ENCODE measurements around the gene SLC48A1.
"Not testable (repeated sequence)": the region's sequence is repeated elsewhere in the genome, so short reads cannot be mapped to it uniquely, and the experiment has no call there.

SLC48A1 gene

DNA sequence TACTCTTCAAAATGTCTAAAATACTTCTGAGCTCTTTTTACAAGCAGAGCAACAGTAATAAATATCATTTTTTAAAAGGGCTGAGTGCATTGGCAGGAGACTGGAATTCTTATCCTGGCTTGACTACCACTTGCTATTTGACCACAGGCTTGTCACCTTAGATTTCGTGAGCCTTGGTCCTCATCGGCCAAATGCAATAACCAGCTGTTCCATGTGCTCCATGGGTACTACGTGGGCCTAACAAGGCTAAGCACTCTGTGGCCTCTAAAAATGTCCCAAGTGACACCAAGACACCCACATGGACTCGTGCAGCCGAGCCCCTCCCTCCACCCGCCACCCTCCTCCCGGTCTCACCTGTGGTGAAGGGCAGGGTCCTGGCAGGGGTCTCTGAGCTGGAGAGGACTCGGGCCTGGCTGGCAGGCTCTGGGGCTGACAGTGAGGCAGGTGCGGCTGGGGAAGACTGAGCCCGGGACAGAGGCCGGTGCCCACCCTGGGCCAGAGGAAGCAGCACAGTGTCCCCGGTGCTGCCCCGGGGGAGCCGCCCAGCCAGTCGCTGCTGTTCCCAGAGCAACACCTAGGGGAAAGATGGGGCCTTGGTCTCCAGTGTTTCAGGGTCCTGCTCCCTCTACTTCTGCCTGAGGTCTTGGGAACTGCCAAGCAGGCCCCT, 20.1 kb downstream of the SLC48A1 start:
- DNase-seq (ENCODE audit: low spot score): no peak

DNA sequence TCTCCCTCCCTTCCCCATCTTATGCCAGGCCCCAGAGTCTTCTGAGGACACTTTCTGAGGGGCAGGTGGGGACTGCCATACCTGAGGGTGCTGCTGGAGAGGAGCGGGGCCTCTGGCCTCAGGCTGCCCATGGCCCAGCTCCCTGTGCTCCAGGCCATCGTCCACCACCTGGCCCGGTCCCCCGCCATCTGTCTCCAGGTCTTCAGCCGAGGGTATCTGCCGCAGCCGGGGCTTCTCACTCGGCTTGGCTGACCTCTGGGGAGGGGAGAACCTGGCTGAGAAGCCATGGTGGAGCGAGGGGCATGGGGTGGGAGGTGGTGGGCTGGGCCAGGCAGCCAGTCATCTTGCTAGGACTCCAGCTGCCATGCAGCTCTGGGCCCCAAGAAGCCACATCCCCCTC, 21.6 kb downstream of the SLC48A1 start:
- DNase-seq (ENCODE audit: low spot score): no peak

DNA sequence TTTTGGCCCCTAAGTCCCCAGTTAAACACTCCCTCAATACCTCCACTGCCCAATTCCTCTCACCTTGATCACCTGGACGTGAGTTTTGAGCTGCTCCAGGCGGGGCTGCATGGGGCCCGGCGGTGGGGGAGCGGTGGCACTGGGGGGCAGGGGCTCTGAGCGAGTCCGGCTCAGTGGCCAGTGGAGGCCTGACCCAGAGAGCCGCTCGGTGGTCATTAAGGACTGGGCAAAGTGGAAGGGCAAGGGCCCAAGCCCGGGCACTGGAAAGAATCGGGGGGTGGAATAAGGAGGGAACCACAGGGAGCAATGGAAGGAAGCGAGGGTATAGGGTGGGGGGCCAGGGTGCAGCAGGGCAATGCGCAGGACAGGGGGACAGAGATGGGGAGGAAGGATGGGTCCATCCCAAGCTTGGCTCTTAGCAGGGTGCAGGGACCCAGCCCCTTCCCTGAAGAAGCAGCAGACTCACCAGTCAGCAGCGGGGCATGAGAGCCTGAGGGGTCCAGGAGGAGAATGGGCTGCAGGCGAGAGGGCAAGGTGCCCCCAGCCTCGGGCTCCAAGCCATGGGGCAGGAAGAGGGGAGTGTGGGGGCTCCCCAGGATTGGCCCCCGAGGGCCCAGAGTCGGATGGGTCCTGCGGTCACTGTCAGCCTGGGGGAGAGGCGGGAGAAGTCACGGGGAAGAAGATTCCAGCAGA, 22.2 kb downstream of the SLC48A1 start:
- DNase-seq (ENCODE audit: low spot score): no peak

DNA sequence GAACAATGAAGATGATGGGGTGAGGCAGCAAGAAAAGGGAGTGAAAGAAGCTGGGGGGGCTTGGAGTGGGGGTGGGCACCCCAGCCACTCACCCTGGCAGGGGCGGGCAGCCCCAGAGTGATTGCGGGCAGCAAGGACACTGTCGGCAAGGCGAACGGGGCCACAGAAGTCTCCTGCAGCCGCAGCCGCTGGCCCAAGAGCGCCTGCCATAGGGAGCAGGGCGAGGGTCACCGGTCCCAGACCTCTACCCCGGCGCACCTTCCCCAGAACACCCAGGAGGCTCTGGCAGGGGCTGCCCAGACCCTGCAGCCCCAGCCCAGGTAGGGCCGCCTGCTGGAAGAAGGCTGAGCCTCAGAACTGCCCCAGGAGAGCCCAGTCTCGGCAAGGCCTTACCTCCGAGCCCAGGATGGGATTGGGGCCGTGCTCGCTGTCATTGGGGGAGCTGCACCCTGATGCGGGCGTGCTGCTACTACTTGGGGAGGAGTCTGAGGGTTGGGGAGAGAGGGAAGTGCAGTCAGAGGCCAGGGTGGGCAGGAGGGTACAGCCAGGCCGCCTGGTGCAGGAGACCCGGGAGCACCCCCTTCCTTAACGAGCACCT, 22.9 kb downstream of the SLC48A1 start:
- no peak for DNase-seq (ENCODE audit: low spot score)

DNA sequence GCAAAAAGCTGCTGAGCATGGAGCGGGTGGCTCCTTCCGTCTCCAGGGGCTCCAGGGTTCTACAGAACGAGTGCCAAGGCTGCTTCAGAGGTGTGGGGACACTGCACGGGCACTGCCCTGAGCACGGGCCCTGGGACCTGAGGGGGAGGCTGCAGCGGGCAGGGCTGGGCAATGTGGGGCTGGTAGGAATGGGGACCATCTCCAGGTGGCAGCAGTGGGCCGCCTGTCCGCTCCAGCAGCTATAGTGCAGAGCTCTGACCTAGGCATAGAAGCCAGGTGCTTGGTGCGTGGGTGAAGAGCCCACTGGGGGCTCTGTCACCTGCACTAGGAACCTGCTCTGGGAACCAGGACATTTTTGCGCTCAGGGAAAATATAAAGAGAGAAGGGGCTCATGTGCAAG, 24.4 kb downstream of the SLC48A1 start:
- DNase-seq (ENCODE audit: low spot score): no peak

DNA sequence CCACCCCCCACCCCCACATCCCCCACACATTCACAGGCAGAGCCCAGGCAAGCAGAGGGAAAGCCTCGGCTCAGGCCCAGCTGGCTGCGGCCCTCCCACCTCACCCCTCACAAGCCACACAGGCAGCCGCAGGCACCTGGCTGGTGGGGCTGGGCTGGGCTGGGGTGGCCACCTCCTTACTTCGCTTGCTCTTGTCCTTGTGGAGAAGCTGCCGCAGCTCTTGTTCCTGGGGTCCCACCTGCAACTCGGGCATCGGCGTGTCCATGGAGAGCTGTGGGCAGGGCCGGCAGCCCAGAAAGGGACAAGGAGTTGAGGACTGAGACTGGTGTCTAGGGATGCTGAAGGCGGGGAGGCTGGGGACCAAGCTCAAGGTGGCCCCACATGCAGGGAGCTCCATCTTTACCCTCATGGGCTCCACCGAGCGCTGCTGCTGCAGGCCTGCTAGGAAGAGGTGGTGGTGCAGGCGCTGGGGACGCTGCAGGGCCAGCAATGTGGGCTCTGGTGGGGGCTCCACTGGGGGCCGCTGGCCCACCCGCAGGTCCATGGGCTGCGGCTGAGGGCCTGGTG, 25.4 kb downstream of the SLC48A1 start:
- DNase-seq (ENCODE audit: low spot score): no peak

DNA sequence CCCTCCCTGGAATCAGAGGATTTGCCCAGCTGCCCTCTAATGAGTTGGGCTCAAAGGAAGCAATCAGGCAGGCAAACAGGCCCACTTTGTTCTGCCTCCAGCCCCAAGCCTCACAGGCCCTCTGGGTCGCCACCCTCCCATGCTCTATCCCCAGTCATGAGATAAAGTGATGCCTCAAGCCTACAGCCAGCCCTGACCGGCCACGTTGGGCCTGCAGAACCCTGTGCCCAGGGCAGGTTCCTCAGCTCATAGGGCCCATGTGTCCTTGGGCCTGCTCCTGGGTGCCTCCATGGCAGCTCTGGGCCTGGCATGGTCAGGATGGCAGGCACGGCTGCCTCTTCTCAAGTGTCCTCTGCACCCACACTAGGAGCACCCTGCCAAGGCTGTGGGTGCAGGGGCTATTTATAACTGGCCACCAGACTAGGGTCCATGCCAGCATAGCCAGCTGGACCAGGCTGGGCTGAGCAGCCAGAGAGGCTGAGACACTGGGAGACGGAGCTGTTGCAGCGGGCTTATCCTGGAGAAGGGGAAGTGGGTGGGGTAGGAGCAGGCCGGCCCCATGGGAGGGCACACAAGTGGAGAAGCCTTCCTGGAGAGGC, 26.4 kb downstream of the SLC48A1 start:
- DNase-seq (ENCODE audit: low spot score): no peak

DNA sequence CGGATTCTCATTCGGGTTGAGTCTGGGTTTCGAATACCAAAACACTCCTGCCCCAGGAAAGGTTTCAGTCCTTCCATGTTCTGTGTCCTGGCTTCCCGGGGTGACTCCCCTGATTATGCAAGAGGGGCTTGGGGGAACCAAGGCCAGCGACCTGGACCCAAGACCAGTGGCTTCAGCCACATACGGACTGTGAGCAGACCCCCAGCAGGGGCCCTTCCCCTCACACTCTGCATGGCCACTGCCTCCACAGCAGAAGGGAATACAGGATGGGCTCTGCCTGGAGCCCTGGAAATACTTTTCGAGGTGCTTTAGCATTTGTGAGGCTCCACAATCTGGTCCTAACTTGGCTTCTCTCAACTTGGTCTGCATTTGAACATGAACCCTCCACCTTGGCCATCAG, 27.5 kb downstream of the SLC48A1 start:
- DNase-seq (ENCODE audit: low spot score): no peak

DNA sequence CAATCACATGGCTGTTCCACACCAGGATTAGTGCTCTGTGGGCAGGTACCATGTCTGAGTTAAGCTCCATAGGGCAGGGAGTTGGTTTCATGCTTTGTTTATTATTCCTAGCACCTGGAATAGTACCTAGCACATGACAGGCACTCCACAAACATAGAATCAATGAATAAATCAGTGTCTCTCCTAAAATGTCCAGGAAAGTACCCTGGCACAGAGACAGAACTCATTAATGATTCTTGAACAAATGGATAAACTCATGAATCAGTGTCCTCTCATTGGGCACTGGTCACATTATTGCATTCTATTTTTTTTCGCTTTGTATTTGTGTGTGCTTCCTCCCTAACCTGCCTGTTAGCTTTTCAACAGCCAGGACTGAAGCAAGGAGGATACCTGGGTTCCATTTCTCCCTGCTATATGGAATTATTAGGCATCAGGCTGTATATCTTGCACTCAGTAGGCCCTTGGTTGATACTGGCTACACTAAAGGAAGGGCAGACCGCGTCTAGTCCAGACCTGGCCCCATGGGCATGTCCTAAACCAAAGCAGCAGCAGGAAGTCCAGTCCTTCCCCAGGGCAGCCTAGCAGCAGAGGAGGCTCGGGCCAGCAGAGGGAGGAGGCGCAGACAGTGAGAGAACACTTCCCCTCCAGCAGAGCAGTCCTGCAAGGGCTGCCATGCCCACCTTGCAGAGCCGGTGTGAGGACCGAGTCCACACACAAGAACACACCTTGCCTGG, 28.3 kb downstream of the SLC48A1 start:
- DNase-seq (ENCODE audit: low spot score): no peak

DNA sequence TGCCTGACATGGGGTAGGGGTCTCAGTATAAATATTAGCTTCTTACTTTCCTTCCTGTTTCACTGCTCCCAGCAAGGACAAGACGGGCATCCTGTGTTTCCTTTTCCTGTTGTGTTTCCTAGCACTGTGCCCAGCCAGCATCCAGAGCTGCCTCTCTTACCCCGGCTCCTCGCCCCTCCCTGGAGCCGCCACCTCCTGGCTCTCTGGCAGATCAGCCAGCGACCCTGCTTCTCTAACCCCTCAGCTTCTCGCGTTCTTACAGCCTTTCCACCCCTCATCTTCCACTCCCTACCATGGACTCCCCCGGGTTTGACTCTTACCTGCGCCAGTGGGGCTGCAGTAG, 28.8 kb downstream of the SLC48A1 start:
- no peak for DNase-seq (ENCODE audit: low spot score)

DNA sequence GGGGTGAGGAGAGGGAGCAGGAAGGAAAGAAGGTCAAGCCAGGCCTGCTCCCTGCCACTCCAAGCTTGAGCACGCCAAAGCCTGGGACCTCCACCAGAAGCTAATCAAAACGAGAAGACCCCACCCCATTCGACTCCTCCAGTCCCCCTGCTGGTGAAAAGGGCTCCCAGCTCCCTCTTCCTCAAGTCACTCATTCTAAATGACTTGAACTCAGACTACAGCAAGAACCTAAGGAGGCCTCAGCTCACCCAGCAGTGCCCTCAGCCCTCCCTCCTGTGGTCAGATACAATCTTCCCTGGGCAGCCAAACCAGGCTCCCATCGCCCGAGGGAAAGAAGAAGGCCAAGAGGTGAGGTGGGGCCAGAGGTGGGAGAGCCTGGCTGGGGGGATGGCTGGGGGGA, 29.3 kb downstream of the SLC48A1 start:
- DNase-seq (ENCODE audit: low spot score): no peak

DNA sequence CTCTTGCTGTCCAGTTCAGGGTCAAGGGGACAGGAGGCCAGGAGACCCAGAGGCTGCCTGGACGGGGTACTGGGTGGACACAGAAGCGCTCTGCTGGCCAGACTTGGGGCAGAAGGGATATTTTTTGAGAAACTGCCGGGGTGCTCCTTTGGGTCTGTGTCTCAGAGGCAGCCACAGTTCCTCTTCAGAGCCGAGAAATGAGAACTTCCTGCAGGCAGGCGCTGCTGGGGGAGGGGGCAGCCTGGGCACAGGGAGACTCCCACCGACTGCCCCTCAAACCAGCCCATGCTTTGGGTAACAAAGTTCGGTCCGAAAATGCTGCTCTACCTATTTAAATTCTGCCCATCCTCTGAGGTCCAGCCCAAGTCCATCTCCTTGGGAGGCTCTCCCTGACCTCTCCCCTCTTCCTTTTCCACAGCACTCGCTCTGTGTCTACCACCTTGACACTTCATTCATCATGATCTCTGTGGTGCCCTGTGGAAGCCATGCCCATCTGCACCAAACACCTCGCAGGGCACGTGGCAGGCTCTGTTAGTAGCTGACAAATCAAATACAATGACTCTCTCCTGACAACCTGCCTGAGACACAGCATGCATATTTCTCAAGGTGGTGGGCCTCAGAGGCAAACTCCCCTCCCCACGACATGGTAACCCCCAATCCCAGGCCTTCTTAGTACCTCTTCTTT, 30.3 kb downstream of the SLC48A1 start:
- no peak for DNase-seq (ENCODE audit: low spot score)

DNA sequence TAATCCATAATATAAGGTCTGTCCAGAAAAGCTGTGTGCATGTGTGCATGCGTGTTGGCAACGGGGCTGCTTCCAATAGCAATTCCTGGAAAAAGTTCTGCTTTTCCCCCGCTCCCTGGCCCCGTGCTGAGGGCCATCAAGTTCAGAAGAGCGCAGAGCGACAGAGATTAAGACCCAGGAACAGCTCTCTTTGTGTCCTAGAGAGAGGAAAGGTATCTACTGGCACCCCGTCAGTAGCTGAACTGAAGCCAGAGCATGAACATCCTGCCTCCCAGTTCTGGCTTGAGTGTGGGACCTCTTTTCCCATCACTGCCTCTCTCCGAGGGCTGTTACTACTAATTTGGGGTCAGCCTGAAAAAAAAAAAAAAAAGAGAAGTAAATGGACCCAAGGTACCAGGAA, 31.1 kb downstream of the SLC48A1 start:
- no peak for DNase-seq (ENCODE audit: low spot score)

DNA sequence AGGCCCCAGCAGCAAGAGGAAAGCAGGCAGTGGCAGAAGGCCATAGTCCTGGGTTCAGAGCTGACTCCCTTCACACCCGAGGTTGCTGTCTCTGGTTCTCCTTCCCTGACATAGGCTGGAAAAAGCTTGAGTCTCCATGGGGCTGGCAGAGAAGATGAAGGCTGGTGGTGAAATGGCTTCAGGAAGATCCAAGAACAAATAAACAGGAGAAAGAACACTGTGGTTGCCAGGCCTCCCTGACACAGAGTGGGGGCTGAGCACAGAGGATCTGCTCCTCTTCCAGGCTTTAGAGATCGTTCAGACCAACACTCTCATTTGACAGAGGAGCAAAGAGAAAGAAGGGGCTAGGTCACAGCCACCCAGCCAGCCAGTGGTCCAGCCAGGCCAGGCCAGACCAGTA, 32.4 kb downstream of the SLC48A1 start:
- no peak for DNase-seq (ENCODE audit: low spot score)

DNA sequence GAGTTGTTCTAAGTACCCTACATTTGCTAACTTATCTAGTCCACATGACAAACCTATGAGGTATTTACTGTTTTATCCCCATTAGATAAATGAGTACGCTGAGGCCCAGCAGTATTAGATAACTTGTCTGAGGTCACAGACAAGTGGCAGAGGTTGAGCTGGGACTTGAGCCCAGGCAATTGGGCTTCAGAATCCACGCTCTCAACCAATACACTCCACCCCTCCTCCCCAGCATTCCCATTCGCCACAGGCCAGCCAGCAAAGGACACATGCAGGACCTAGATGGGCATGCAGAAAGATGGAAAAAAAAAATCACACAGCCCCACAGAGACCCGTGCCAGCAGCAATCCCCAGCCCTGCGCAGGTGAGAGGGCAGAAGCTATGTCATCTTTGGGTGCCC, 34.3 kb downstream of the SLC48A1 start:
- DNase-seq (ENCODE audit: low spot score): no peak

DNA sequence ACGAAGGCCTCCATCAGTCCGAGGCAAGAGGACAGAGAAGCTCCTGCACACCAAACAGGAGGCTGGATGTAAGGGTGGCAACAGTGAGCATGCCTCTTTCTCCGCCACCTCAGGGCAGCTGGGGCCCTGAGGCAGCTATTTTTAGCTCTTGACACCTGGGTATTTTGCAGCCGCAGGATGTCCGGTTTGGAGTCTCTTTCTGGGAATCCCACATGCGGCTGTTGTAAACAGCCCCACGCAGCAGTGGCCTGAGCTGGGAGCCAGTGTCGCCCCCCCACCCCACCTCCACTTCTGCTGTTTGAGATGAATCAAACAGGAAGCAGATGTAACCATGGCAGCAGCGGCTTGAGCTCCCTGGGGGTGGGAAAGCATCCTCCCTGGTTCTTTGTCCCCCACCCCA, 35.0 kb downstream of the SLC48A1 start:
- peak; percentile 83 for DNase-seq (ENCODE audit: low spot score)

DNA sequence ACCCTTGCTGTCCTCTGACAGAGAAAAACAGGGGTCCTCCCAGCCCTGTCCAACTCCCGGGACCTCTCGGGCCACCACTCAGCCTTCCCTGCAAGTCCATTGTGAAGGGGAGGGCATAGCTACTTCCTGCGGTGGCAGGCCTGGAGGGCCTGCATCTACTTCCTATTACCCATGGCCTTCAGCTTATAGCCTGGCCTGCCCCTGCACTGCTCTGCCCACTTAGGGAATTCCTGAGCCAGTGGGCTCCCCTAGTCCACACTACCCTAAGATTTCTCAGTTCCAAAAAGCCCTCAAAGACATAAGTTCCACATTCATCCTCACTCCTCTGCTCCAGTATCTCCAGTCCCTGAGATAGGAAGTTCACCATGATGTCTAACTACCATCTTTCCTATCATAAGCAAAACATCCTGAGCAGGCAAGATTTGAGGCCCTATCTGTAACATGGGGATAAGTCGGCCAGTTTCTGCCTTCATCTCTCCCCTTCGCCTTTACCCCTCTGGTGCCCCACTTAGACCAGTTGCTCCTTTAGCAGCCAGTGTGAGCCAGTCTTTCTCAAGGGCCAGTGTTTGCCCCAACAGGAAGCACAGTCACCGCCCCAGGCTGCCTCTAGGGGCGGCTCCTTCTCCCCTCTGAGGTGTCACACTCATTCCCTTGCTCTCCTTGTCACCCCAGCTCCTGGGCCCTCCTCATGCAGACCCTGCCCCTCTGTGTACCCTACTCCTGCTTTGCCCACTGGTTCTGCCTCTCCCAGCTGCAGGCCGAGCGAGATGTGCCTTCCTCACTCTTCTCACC, 35.7 kb downstream of the SLC48A1 start:
- DNase-seq (ENCODE audit: low spot score): peak; percentile 35

DNA sequence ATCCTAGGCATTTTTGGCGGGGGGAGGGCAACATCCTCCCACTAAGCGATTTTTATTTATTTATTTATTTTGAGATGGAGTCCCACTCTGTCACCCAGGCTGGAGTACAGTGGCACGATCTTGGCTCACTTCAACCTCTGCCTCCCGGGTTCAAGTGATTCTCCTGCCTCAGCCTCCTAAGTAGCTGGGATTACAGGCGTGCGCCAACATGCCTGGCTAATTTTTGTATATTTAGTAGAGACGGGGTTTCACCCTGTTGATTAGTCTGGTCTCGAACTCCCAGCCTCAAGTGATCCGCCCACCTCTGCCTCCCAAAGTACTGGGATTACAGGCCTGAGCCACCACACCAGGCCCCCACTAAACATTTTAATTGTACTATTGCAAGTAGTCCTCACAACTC, 36.5 kb downstream of the SLC48A1 start:
- DNase-seq (ENCODE audit: low spot score): not testable (repeated sequence)

DNA sequence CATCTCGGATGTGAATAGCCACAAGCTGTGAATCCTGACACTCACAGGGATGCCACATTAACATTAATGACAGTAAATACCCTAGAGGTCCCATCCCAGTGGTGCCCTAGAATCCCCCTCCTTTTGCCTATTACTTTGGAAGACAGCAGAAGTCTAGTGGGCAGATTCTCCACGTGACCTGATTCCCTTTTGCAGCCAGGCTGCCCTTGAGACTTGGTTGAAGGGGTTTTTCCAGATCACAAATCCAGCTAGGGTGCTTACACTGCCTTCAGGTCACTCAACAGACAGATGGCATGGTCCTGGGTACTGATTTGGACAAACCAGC, 38.0 kb downstream of the SLC48A1 start:
- no peak for DNase-seq (ENCODE audit: low spot score)

DNA sequence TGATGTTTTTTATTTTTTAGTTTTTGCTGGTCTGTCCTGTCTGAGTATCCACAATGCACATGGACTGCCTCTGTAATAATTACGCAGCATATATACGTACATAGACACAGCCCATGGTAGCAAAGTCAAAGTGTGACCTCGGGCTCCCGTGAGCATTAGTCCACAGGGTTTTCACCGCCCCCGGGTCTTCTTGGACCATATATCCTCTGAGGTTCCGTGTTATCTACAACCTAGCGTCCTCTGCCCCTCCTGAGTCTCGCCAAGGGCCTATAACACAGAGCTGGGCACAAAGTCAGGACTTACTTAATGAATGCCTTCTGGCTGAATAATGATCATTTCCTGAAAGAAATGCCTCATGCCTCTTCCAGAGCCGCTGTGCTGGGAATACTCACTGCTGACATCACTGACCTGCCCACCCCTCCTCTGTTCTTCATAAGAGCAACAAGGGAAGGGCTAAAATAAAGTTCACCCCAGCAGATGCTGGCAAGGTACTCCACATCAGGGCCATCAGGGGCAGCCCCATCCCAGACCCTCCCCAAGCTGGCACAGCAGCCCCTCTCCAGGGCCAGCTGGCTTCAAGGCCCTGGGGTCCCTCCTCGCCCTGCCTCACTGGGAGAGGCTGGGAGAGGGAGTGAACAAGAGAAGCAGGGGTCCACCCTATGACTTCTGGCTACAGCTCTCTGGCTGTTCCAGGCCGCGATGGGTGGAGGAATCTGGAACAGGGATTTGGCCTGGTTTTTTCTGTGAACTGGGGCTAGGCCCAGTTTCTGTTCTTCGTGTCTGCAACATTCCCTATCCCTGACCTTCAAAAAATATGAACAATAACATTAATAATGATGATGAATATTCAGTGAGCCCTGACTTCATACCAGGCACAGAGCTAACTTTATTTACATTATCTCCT, 38.8 kb downstream of the SLC48A1 start:
- no peak for DNase-seq (ENCODE audit: low spot score)

Measured in CD4-positive, alpha-beta T cell treated with Interleukin-6 at 100 ng/mL for 8 hours (primary cell).